Kidney (tissue), 14 donors: Measurements from ENCODE around the gene ZNF831. TPM values are rescaled to one million over a fixed set of nuclear protein-coding genes. Genes with fewer than 3 reads are reported as not detected.

Experiments
- DNase-seq, 5 donors: peaks; one replicate each; pipeline ENCODE4 v3.0.0-alpha.2; 2013 to 2020
- FAIRE-seq: peaks from 2 replicates; lab custom pipeline; 2012; peaks lifted over from hg19 to GRCh38; lab: Jason Lieb, UNC
- H3K27ac ChIP-seq, 2 donors: one replicate each; pipeline ENCODE4 v1.7.0; 2013; ENCODE audit warnings: low read depth in 2 of 2, low read length in 2 of 2, inconsistent platforms in 1 of 2
- H3K27me3 ChIP-seq: one replicate; pipeline ENCODE4 v1.7.1; 2013; ENCODE audit warnings: low read length, inconsistent platforms; ENCODE audit not compliant: control insufficient read depth, insufficient read depth
- H3K36me3 ChIP-seq, 3 donors: one replicate each; pipeline versions ENCODE4 v1.7.0 to v1.7.1; 2013; ENCODE audit warnings: low read length in 3 of 3, control low read depth in 1 of 3, inconsistent platforms in 1 of 3; ENCODE audit not compliant: insufficient read depth in 3 of 3, control insufficient read depth in 2 of 3
- H3K4me1 ChIP-seq, 3 donors: one replicate each; pipeline versions ENCODE4 v1.7.0 to v1.7.1; 2013; ENCODE audit warnings: low read length in 3 of 3, inconsistent platforms in 1 of 3, low read depth in 1 of 3; ENCODE audit not compliant: control insufficient read depth in 2 of 3, insufficient read depth in 2 of 3
- H3K4me3 ChIP-seq, 3 donors: one replicate each; pipeline versions ENCODE4 v1.7.0 to v1.8.1; 2013; ENCODE audit warnings: low read length in 3 of 3, control low read depth in 1 of 3, inconsistent platforms in 1 of 3
- H3K9ac ChIP-seq, 3 donors: one replicate each; pipeline versions ENCODE4 v1.7.0 to v1.7.1; 2013; ENCODE audit warnings: low read length in 3 of 3, control low read depth in 1 of 3, inconsistent platforms in 1 of 3
- H3K9me3 ChIP-seq, 3 donors: one replicate each; pipeline versions ENCODE4 v1.7.0 to v1.7.1; 2013; ENCODE audit warnings: low read length in 3 of 3, control low read depth in 1 of 3, inconsistent platforms in 1 of 3; ENCODE audit not compliant: control insufficient read depth in 2 of 3, insufficient read depth in 1 of 3
- intact Hi-C: fragments of 100-400 bp; cut with DNase I; formaldehyde crosslinking; loops from one replicate; pipeline ENCODE4 v1.11.1; 2022
- polyA plus RNA-seq: library from polyadenylated mRNA; stranded (reverse); fragments of 350-450 nt; fragmentation: Illumina TruSeq; extraction: RNeasy Lipid Tissue Mini Kit (QIAGEN cat#74804); gene quantifications from one replicate; pipeline ENCODE4 v1.2.3, GENCODE V29; 2014; ENCODE audit warnings: low read depth, low replicate concordance; ENCODE audit not compliant: insufficient read depth
- total RNA-seq: library from RNA; stranded (reverse); fragmentation: NEBNext Ultra II Directional; extraction: Animal tissue kit (Norgen Biotek cat#: 25700); gene quantifications from one replicate; pipeline ENCODE4 v1.2.1, GENCODE V29; 2021
- TF ChIP-seq, protein P1 (sequence below): IDR thresholded peaks from 3 replicates; pipeline ENCODE4 v1.5.1; 2012; ENCODE audit warnings: mild to moderate bottlenecking, moderate library complexity, borderline replicate concordance; ENCODE audit not compliant: insufficient read depth; ENCODE audit errors: extremely low read depth
- donor health status: control.
- donor health status: control.
- donor health status: control.
- donor health status: control.
- donor health status: control.
- donor health status: DM: yes; HTN: yes; CAD: no.
- donor health status: Normal renal cell carcinoma (clear cell type).

The ZNF831 gene
- total and polyA plus RNA-seq, 2 donors from 2014 or later: 0.04 to 1.9 TPM

DNA sequence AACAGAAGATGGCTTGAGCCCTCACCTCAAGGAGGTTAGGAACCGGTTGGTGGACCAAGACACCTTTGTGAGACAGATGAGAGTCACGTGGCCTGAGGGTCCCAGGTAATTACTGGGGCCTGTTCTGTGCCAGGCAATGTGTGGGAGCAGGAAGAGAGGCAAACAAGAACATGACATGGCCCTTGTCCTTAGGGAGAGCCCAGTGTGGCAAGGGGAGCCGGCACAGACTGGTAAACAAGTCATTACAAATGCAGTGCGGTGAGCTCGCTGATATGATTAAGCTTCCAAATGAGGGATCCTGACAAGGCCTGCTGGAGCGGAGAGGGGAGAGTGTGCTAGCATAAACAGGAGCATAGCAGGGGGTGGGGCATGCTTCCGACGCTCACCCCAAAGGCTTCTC is 55.6 kb downstream of the ZNF831 start:
- Histone ChIP-seq H3K4me3 (no peak overlapping the region), H3K9ac (no peak overlapping the region), H3K9me3 (no peaks in the 10 kb centered on the region), H3K4me1 (peaks cover 0 to 4% (median 2%) of the 10 kb centered on the region in 3 donors), H3K36me3 (no peaks in the 10 kb centered on the region), H3K27ac (no peak overlapping the region), H3K27me3 (no peaks in the 10 kb centered on the region)
- peak in 1 of 5 donors; percentile 29 for DNase-seq
- TF ChIP-seq, protein P1, sequence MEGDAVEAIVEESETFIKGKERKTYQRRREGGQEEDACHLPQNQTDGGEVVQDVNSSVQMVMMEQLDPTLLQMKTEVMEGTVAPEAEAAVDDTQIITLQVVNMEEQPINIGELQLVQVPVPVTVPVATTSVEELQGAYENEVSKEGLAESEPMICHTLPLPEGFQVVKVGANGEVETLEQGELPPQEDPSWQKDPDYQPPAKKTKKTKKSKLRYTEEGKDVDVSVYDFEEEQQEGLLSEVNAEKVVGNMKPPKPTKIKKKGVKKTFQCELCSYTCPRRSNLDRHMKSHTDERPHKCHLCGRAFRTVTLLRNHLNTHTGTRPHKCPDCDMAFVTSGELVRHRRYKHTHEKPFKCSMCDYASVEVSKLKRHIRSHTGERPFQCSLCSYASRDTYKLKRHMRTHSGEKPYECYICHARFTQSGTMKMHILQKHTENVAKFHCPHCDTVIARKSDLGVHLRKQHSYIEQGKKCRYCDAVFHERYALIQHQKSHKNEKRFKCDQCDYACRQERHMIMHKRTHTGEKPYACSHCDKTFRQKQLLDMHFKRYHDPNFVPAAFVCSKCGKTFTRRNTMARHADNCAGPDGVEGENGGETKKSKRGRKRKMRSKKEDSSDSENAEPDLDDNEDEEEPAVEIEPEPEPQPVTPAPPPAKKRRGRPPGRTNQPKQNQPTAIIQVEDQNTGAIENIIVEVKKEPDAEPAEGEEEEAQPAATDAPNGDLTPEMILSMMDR: no peak
- no peak for FAIRE-seq
- intact Hi-C loops: no loop called here

DNA sequence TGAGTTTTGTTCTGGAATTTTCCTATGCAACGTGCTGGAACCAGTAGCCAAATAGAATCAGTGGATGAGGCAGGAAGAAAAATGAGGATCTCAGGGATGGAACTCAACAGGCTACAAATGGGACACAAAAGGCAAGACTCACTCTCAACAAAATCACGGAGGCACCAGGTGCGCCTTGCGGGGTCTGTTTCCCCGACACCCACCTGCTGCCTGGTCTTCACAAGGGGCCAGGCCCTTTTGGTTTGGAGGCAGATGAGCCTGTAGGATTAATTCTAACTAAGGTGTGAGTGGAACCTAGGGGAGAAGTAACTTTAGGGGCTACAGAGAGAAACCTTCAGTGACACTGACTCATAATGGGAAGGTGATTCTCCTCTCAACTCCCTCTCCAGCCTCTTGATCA is 56.5 kb downstream of the ZNF831 start:
- intact Hi-C loops: loop anchor here (10.0 kb wide), 2 partner anchors 145 to 345 kb away; no protein-coding TSS in a partner anchor
- FAIRE-seq: no peak

DNA sequence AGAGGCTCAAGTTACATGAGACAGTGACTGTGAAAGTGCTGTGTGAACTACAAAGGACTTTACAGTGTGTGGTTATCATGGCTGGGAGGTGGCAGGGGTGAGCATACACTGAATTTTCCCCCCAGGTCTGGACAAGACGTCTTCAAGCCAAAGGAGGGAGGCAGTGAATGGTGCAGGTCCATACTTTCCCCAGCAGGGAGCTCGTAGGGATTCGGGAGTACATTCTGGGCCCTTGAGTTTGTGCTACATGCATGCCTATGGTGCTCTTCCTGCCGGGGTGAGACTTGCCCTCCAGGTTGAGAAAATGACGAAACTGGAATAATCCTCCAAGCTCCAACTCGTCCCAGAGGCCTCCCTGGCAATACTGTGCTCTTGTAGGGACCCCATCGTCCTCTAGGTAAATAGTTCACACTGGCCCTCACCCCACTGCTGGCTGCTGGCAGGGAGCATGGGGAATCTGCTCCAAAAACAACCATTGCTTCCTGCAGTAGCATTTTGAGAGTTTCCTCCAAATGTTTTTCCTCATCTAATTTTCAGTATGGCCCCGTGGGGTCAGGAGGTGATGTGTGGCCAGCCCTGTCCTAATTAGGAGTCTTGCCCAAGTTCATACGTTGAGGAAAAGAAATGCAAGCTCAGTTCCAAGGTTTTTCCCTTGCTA is 57.6 kb downstream of the ZNF831 start:
- DNase-seq: peak in 2 of 5 donors; percentile 38 to 77
- peak overlapping the region in 1 of 3 donors; percentile 48 for H3K4me3 ChIP-seq
- intact Hi-C loops: loop anchor here (10.0 kb wide), 2 partner anchors 146 to 346 kb away; no protein-coding TSS in a partner anchor
- peaks cover 0 to 4% (median 2%) of the 10 kb centered on the region in 3 donors for H3K4me1 ChIP-seq
- H3K9ac ChIP-seq: no peak overlapping the region
- TF ChIP-seq, protein P1: no peak
- no peaks in the 10 kb centered on the region for H3K9me3 ChIP-seq
- no peaks in the 10 kb centered on the region for H3K36me3 ChIP-seq
- H3K27ac ChIP-seq: no peak overlapping the region
- no peaks in the 10 kb centered on the region for H3K27me3 ChIP-seq
- no peak for FAIRE-seq

More for the DNA sequence above, 56.5 kb downstream of the ZNF831 start:
- Histone ChIP-seq H3K36me3 (no peaks in the 10 kb centered on the region), H3K9ac (no peak overlapping the region), H3K4me1 (peaks cover 0 to 4% (median 2%) of the 10 kb centered on the region in 3 donors), H3K27me3 (no peaks in the 10 kb centered on the region), H3K4me3 (no peak overlapping the region), H3K9me3 (no peaks in the 10 kb centered on the region), H3K27ac (no peak overlapping the region)
- TF ChIP-seq, protein P1: no peak
- no peak for DNase-seq
